Inflammatory macrophage treated with lipopolysaccharide for 1 hour (primary cell): ENCODE results near the gene IFRD1.
"Not testable (repeated sequence)": the region's sequence is repeated elsewhere in the genome, so short reads cannot be mapped to it uniquely, and the experiment has no call there.

Experiments
- DNase-seq, 2 donors: peaks; one replicate each; pipeline ENCODE4 v3.0.0-alpha.2; 2020 to 2022

Gene IFRD1

GRCh38 chr7:112492186-112492585 lies 41.9 kb downstream of the IFRD1 start:
- DNase-seq: no peak

DNA sequence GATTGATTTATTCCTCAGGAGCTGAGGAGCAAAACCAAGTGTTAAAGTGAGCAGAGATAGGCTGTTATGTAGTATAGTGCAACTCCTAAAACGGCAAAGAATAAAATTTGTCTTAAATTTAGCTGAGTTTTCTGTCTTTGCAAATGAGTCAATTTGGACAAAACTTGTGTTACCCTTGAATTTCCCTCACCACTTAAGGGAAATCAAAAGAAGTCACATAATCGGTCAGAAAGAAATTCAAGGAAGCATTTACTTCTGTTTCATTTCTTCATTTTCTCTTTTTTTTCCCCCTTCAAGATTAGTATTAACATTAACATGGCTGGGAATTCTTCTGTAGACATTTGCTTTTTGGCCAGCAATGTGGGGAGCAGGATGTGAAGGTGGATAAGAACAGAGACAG lies 44.4 kb downstream of the IFRD1 start:
- DNase-seq: no peak

- DNase-seq: no peak
Observed at GRCh38 chr7:112495156-112495788, 45.0 kb downstream of the IFRD1 start.

DNA sequence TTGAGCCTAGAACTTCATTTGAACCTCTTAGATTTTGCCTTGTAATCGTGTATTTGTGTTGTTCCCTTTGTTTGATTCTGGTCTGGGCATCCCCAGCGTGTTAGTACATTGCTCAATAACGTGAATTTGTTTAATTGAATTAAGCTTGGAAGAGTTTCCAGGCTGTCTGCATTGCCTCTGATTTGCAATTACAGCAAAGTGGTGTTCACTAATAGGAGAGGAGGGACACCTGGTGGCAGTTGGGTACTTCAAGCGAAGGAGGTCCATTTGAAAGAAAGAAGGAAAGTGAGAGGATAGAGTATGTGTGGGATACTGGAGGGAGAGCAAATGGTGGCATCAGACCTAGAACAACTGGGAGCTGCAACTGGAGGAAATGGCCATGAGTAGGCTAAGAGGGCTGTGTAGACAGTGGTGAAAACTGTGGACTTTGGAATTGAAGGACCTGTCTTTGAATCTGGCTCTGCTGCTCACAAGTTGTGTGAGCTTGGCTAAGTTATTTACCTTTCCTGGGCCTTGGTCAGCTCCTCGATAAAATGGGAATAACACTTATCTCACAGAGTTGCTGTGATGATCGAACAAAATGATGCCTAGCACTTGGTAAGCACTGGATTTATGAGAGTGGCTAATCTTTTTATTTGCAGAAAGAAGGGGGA lies 45.7 kb downstream of the IFRD1 start:
- DNase-seq: peak; percentile 69 to 81

DNA sequence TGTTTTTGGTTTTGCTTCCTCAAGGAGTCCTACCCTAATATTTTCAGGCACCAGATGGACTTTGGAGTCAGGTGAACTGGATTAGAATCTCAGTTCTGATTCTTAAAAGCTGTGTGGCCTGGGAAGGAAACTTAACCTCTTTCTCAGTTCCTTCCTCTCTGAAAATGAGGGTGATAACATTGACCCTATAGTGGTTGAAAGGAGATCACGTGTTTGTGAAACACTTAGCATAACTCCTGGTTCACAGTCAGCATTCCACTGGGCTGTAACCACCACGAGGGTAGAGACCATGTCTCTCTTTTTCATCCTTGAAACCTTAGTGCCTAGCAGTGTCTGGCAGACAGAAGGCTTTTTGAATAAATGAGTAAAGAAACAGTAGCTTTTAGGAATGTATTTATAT lies 47.2 kb downstream of the IFRD1 start:
- DNase-seq: peak in 1 of 2 donors; percentile 25

DNA sequence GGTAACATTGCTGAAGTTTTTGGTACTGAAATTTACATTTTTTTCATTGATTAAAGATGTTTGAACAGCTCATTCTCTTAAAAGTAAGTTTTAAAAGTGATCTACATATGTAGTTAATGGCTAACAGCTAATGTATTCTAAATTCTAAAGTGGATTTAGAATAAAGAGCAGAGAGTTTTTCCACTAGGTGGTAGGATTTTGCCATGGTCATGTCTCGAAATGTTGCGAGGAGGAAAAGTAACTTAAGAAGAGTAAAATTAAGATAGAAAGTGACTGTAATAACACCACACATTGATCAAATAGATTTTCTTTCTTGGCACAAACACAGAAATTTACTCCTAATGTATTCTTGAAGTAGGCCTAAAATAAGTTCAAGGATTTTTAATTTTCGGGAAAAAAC lies 50.4 kb downstream of the IFRD1 start:
- no peak for DNase-seq

DNA sequence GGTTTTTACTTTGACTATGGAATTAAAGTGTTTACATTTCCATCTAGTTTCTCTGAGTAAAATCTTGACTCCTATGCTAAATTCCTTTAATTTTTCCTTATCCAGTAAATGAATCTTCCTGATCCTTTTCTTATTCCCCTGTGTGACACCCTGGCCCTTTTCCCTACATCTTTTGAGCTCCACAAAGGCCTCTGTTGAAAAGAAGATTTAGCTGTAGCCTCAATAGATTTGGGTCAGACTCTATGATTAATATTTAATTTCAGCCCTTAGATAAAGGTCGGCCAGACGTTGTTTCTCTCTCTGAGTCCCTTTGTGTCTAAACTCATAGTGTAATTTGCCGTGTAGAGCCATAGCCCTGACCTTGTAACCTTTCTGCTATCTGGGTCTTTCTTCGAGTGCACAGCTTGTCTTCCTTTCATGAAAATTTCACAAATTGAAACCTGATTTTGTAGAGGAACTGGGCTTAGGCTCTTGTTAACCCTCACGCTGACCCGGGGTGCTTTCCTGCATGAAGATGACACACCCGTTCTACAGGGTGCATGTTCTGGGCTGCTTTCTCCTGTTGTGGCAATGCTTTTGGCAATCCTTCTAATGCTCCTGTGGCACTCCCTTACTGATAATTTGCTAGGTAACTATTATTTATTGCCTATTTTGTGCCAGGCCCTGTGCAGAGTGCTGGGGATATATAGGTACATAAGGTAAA lies 51.7 kb downstream of the IFRD1 start:
- DNase-seq: no peak

DNA sequence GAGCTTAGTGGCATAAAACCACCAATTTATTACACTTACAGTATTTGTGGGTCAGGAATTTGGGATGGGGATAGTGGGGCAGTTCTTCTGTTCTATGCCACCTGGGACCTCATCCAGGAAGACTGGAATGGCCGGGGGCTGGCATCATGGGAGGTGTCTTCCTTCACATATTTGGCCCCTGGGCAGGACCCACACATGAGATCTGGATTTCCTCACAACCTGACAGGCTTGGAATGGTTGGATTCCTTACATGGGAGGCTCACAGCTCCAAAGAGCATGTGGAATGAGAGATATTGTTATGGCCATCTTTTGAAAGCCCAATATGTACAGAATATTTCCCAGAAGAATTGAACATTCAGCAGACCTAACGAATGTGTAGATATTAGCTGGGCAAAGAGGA lies 52.4 kb downstream of the IFRD1 start:
- DNase-seq: no peak

DNA sequence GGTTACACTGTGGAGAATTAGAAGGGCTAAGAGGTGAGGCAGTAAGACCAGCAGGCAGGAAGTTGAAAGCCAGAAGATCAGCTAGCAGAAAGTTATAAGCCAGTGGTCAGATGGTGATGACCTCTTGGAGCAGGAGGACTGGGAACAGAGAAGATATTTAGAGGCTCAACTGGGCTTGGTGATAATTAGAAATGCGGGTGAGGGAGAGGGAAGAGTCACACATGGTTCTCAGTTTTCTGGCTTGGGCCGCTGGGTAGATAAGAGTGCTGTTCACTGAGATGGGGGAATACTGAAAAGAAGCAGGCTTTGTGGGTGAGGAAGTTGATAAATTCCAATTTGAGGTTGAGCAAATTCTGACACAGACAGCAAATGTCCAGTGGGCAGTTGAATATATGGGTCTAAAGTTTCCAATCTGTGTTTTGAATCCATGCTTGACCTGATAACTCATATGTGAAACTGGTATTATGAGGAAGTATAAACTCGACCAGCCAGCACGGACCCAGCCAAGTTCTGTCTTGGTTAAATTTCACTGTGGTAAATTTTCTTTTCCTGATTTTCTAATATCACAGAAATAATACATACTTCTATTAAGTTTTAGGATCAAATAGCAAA lies 53.2 kb downstream of the IFRD1 start:
- DNase-seq: peak; percentile 58 to 64

DNA sequence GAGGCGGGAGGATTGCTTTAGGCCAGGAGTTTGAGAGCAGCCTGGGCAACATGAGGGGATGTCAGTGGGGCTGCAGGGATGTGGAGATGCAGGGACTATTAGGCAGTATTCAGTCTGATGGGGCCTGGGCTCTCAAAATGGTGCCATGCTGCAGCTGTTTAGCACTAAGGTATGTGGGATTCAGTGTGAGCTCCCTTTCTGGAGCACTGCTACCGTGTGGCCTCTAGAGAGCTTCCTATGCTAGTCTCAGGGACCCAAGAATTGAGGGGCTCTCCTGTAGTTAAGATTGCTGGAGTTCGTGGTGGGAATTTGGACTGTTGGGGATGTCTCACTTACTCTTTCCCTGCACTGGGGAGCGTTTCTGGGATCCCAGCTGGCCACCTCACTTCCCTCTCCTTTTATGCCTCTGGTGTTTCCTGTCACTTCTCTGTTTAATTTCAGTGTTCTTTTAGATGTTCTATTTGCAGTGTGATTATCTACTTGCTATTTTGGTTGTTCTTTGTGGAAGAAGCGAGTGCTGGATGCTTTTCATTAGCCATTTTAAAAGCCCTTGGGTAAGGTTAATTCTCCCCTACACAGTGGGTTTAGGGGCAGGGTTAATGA lies 53.9 kb downstream of the IFRD1 start:
- no peak for DNase-seq

DNA sequence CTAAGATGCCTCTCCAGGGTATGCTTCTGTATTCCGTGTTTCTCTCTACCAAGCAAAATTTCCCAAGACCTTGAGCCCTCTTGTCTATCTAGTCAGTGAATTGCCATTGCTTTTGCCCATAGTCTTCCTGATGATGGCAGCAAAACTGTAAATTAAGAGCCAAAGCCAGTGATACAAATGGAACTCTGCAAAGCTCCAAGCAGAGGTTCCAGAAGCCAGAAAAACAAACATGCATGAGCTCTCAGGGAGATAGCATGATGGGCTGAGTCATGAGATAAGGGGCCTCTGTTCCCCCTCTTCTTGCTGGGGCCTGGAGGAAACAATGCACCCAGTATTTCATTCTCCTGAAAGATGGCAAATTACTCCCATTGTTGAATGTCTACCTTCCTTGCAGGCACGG lies 55.2 kb downstream of the IFRD1 start:
- no peak for DNase-seq

DNA sequence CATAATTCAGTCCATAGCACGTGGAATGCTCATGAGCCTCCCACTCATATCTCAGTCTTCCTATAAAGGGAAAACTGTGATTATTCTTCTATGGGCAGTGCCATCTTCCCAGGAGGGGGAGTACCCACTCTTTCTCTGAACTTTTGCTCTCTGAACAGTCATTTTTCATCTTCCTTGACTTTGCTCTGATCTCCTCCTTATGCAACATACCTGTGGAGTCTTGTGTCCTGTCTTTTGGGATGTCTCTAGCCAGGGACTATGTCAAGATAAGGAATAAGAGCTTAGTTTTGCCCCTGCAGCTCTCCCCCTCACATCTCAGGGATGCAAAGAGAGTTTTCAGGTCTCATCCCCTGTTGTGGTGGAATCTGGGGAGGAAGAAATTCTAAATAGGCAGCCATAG lies 58.1 kb downstream of the IFRD1 start:
- no peak for DNase-seq

DNA sequence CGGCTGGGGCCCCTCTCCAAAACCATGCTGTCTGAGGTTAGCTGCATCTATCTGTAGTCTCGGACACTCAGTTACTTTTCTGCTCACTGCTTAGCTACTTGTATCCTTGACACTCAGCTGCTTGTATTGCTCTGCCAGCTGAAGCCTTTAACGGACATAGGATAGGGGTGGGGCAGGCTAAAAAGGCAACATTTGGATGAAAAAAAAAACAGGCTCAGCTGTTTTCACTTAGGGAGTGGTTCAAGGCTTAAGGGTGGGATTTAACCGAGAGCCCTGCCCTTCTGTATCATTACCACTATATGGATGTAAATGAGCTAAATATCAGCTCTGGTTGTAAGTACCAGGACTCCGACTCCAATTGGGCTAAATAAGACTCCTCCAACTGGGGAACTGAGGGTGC lies 59.1 kb downstream of the IFRD1 start:
- no peak for DNase-seq

DNA sequence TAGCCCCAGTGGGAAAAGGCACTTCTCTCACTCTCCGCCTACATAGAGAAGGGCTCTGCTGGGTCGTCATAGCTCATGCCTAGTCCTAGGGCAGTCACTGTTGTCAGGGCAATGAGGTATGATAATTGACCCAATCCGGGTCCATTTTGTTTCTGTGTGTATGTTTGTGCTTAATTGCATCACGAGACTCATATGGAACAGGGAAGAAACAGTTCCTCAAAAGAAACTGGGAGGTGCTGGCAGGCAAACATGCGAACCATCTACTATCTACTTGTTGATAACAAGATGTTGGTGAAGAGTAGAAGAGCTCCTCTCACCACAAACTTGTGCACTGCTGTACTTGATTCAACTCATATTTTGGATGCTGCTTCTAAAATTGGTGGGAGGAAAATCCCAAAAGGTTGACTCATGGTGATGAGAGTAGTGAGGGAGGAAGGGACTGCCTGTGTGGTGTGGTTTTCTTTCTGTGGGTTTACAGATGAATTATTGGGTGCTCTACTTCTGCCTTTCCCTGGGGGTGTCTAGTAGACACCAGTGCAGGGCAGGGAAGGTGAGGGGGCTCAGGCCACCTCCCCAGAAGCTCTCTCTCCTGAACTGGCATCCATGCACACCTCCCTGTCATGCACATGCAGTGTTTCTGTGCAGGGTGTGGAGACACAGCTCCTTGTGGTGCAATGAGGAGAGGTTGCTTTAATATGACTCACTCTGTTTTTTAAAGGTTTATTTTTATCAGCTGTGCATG lies 59.9 kb downstream of the IFRD1 start:
- peak; percentile 91 to 98 for DNase-seq

DNA sequence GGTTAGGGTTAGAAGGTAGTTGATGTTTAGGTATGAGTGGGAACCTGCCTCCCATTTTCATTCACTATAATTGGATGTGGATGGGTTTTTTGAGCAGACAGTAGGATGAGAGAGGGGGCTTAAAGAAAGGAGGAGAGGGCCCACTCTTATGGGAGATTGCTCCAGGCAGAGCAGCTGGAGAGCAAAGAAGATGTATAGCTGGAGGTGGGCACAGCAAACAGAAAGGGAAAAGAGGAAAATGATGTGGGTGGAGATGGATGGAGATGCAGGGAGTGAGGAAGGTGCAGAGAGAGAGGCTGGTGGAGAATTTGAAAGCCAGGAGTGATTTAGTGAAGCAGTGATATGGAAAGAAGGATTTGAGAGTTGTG lies 60.5 kb downstream of the IFRD1 start:
- DNase-seq: no peak

GRCh38 chr7:112511451-112512202 lies 61.4 kb downstream of the IFRD1 start:
- no peak for DNase-seq

DNA sequence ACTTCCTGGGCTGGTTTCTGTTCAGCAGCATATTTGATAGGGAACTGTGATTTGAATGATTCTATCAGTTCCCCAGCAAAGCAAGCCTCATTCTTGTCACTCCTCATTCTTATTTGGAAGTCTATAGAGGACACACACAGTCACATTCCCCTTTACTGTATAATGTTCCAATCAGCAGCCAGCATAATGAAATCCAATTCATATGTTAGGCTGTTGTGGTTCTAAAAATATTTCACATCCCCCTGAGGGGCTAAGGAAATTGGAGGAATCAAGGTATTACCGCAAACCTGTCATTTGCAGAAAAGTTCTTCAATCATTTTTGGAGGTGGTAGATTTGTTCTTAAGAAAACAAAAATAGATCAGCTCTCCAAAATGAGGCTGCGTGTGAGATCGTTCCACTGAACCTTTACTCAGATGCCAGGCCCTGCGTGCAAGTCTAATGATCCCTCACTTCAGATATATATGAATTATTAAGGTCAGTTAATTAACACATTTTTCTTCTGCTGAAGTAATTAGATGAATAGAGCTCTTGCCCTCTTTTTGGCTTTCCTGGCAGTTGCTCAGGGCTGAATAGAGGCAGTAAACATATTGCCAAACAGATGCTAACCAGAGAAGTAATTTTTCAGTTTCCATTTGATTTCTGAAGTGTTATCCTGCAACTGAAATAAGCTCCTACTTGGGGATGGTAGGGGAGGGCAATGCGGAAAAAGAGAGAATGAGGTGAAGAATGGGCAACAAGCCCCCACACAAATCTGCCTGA lies 62.4 kb downstream of the IFRD1 start:
- no peak for DNase-seq

GRCh38 chr7:112515989-112516388 lies 65.7 kb downstream of the IFRD1 start:
- no peak for DNase-seq

DNA sequence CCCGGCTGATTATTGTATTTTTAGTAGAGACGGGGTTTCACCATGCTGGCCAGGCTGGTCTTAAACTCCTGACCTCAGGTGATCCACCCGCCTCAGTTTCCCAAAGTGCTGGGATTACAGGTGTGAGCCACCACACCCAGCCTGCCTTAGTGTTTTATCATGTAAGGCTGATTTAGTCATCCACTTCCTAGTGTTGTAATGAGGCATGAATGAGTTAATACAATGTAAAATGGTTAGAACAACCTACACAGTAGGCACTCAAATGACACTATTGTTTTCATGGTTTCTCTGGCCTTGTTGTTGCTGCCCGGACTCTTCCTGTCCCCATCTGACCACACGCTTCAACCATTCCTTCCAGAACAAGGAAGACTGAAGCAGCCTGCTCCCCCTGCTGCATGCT lies 66.2 kb downstream of the IFRD1 start:
- not testable (repeated sequence) for DNase-seq

- no peak for DNase-seq
Observed at GRCh38 chr7:112517487-112517886, 67.2 kb downstream of the IFRD1 start.

DNA sequence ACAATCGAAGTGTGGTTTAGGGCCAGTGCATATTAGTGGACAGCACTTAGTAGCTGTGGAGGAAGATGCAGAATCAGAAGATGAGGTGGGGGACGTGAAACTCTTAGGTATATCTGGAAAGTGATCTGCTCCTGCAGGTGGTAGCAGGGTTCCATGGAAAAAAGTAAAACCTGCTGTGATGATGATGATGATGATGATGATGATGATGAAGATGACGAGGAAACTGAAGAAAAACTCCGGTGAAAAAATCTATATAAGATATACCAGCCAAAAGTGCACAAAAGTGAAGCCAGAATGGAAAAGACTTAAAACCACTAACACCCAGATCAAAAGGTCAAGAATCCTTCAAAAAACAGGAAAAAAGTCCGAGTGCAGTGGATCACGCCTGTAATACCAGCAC lies 70.5 kb downstream of the IFRD1 start:
- DNase-seq: no peak
